ENCODE data around the gene ITPR1. TPM values are rescaled to one million over a fixed set of nuclear protein-coding genes. Genes with fewer than 3 reads are reported as not detected.
A peak's percentile ranks its signal among the peaks of the same experiment; 100 is the strongest.

ITPR1 gene
- total RNA-seq, 1 donor from 2014 or later = 45.9 TPM

DNA sequence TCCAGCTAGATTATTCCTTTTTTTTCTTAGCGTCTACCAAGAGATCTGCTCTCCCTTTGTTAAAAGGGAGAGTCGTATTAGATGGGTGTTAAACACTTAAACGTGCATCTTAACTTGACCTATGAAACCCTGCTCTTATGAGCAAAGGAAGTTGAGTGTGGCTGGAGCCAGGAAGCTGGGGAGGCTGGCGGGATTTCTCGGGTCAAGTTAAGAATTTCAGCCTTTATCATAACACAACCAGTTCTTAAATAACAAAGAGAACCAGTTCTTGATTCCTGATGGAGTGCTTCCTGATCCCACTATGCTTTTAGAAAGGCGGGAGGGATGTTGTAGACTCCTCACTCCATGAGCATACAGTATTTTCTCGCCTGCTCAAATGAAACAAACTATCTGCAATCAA, 215.1 kb downstream of the ITPR1 start:
- Mint-ChIP-seq H3K4me3 (no peak overlapping the region), H3K4me1 (ENCODE audit: unreplicated experiment) (peaks cover 17% of the 10 kb centered on the region), H3K36me3 (peaks cover 22% of the 10 kb centered on the region), H3K27ac (no peak overlapping the region), H3K27me3 (no peaks in the 10 kb centered on the region), H3K9me3 (no peaks in the 10 kb centered on the region)
- no peak for DNase-seq (ENCODE audit: extremely low spot score, unreplicated experiment)
- TF ChIP-seq, protein P1, sequence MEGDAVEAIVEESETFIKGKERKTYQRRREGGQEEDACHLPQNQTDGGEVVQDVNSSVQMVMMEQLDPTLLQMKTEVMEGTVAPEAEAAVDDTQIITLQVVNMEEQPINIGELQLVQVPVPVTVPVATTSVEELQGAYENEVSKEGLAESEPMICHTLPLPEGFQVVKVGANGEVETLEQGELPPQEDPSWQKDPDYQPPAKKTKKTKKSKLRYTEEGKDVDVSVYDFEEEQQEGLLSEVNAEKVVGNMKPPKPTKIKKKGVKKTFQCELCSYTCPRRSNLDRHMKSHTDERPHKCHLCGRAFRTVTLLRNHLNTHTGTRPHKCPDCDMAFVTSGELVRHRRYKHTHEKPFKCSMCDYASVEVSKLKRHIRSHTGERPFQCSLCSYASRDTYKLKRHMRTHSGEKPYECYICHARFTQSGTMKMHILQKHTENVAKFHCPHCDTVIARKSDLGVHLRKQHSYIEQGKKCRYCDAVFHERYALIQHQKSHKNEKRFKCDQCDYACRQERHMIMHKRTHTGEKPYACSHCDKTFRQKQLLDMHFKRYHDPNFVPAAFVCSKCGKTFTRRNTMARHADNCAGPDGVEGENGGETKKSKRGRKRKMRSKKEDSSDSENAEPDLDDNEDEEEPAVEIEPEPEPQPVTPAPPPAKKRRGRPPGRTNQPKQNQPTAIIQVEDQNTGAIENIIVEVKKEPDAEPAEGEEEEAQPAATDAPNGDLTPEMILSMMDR (conservative IDR thresholded peaks at IDR 0.05) = no peak

DNA sequence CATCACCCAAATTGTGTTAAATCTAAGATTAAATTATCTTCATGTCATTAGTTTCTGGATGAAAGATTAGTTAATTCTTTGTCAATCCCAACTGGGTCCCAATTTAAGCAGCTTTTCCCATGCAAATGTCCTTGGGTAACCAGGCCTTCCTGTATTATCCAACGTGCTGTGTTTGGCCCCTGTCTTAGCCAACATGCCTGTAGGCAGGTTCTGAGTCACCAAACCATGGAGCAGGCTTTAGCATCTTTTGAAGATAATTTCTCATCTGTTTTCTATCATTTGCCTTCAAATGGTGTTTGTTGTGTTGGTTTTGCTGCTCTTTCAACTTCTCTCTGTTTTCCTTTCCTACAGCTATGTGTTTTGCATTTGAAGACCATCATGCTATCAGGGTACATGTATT, 216.2 kb downstream of the ITPR1 start:
- TF ChIP-seq, protein P1 (conservative IDR thresholded peaks at IDR 0.05) = no peak
- H3K9me3 Mint-ChIP-seq = no peaks in the 10 kb centered on the region
- peaks cover 13% of the 10 kb centered on the region for H3K36me3 Mint-ChIP-seq
- H3K27me3 Mint-ChIP-seq = no peaks in the 10 kb centered on the region
- peaks cover 17% of the 10 kb centered on the region for H3K4me1 Mint-ChIP-seq (ENCODE audit: unreplicated experiment)
- DNase-seq (ENCODE audit: extremely low spot score, unreplicated experiment) = no peak
- H3K4me3 Mint-ChIP-seq = no peak overlapping the region
- H3K27ac Mint-ChIP-seq = no peak overlapping the region

DNA sequence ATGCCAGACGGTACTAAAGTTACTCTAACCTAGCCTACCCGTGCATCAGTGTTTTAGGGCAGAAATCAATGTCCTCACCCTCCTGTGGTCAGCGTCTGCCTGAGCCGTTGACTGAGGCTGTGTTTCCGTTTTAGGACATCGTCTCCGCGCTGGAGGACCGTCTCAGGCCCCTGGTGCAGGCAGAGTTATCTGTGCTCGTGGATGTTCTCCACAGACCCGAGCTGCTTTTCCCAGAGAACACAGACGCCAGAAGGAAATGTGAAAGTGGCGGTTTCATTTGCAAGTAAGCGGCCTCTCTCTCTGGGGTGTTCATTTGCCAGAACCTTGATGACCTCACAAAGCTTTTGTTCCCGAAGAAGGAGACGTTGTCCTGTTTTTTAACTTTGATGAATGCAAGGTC, 217.0 kb downstream of the ITPR1 start:
- TF ChIP-seq, protein P1 (conservative IDR thresholded peaks at IDR 0.05) = no peak
- Mint-ChIP-seq H3K27ac (no peak overlapping the region), H3K4me3 (no peak overlapping the region), H3K27me3 (no peaks in the 10 kb centered on the region), H3K4me1 (ENCODE audit: unreplicated experiment) (peaks cover 17% of the 10 kb centered on the region), H3K36me3 (peaks cover 13% of the 10 kb centered on the region), H3K9me3 (no peaks in the 10 kb centered on the region)
- DNase-seq (ENCODE audit: extremely low spot score, unreplicated experiment) = no peak

DNA sequence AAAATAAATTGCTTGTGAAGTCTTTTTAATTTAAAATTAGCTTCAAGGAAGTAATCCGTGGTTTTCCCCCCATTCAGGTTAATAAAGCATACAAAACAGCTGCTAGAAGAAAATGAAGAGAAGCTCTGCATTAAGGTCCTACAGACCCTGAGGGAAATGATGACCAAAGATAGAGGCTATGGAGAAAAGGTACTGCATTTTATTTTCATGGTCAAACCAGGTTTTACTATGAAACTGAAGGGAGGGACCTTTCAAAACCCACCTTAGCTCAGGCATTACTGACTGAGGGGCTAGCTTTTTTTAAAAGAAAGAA, 218.5 kb downstream of the ITPR1 start:
- no peak for DNase-seq (ENCODE audit: extremely low spot score, unreplicated experiment)
- Mint-ChIP-seq H3K36me3 (peaks cover 8% of the 10 kb centered on the region), H3K27me3 (no peaks in the 10 kb centered on the region), H3K4me1 (ENCODE audit: unreplicated experiment) (peaks cover 18% of the 10 kb centered on the region), H3K4me3 (no peak overlapping the region), H3K27ac (peak overlapping the region; percentile 88), H3K9me3 (no peaks in the 10 kb centered on the region)
- TF ChIP-seq, protein P1 (conservative IDR thresholded peaks at IDR 0.05) = peak; percentile 16

DNA sequence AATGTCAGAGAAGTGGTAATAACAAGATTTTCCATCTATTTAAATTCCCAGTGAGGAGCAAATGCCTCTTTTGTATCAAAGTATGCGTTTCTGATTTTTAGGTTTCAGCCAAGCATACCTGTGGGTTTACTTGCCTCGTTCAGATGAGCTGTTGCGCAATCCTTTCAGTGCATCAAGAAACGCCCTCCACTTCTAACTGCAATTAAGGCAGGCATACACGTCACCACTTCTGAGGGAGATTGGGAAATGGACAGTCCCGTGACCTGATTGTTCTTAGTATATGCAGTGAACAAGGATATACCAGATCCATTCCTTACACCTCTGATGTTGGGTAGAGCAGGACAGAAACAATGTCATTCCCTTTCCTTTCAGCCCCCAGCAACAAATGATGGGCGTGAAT, 219.0 kb downstream of the ITPR1 start:
- no peak for DNase-seq (ENCODE audit: extremely low spot score, unreplicated experiment)
- H3K27me3 Mint-ChIP-seq = no peaks in the 10 kb centered on the region
- H3K4me3 Mint-ChIP-seq = peak overlapping the region; percentile 15
- H3K36me3 Mint-ChIP-seq = peaks cover 6% of the 10 kb centered on the region
- TF ChIP-seq, protein P1 (conservative IDR thresholded peaks at IDR 0.05) = no peak
- H3K9me3 Mint-ChIP-seq = no peaks in the 10 kb centered on the region
- peak overlapping the region; percentile 88 for H3K27ac Mint-ChIP-seq
- H3K4me1 Mint-ChIP-seq (ENCODE audit: unreplicated experiment) = peaks cover 23% of the 10 kb centered on the region

DNA sequence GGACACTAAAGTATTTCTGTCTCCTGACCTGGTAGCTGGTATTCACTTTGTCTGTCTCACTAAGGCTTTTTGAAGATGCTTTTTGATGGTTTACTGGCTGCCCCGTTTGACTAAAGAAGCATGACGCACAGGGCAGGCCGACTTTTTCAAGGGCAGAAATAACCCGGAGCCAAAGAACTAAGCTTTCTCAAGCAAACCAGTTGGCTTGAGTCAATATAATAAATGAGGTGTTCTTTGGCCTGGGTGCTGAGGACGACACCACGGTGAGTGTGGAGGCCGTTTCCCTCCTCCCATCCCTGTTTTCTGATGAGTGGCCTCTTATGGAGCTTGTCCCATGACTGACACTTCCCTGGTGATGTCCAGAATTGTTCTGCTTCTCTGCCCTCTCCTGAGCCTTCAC, 220.9 kb downstream of the ITPR1 start:
- DNase-seq (ENCODE audit: extremely low spot score, unreplicated experiment) = no peak
- no peak overlapping the region for H3K4me3 Mint-ChIP-seq
- H3K4me1 Mint-ChIP-seq (ENCODE audit: unreplicated experiment) = peaks cover 33% of the 10 kb centered on the region

More for the DNA sequence above, 220.9 kb downstream of the ITPR1 start:
- no peaks in the 10 kb centered on the region for H3K9me3 Mint-ChIP-seq
- TF ChIP-seq, protein P1 (conservative IDR thresholded peaks at IDR 0.05) = no peak
- no peak overlapping the region for H3K27ac Mint-ChIP-seq
- H3K27me3 Mint-ChIP-seq = no peaks in the 10 kb centered on the region
- H3K36me3 Mint-ChIP-seq = peaks cover 3% of the 10 kb centered on the region

Data from type B pancreatic cell (in vitro differentiated cells).